ENCODE data around the gene KCTD6. TPM values are rescaled to one million over a fixed set of nuclear protein-coding genes. Genes with fewer than 3 reads are reported as not detected.
A peak's percentile ranks its signal among the peaks of the same experiment; 100 is the strongest.

Gene KCTD6
- total RNA-seq, 1 donor = 8.0 TPM

GRCh38 chr3:58518291-58518789 lies 26.4 kb downstream of the KCTD6 start:
- Histone ChIP-seq H3K36me3 (ENCODE audit: insufficient read depth, low read length) (peaks cover 16% of the 10 kb centered on the region), H3K4me3 (ENCODE audit: insufficient read depth, low read length) (no peak overlapping the region), H3K4me2 (ENCODE audit: insufficient read depth, low read length) (no peak overlapping the region), H2AFZ (ENCODE audit: low read length) (no peak overlapping the region), H4K20me1 (ENCODE audit: insufficient read depth, low read length) (no peaks in the 10 kb centered on the region), H3K4me1 (ENCODE audit: insufficient read depth, low read length) (no peaks in the 10 kb centered on the region), H3K27me3 (ENCODE audit: insufficient read depth, low read length) (no peaks in the 10 kb centered on the region), H3K27ac (ENCODE audit: low read depth, low read length) (no peak overlapping the region), H3K9me3 (ENCODE audit: low read depth, low read length) (no peaks in the 10 kb centered on the region), H3K79me2 (ENCODE audit: insufficient read depth, low read length) (no peaks in the 10 kb centered on the region)
- TF ChIP-seq CTCF (IDR thresholded peaks at IDR 0.05; ENCODE audit: extremely low read depth, low read depth, low read length) = no peak
- no peak for DNase-seq (ENCODE audit: insufficient read length, low spot score, missing footprints)

GRCh38 chr3:58519668-58520402 lies 27.9 kb downstream of the KCTD6 start:
- H3K4me3 ChIP-seq (ENCODE audit: insufficient read depth, low read length) = no peak overlapping the region
- TF ChIP-seq CTCF (IDR thresholded peaks at IDR 0.05; ENCODE audit: extremely low read depth, low read depth, low read length) = no peak
- no peak overlapping the region for H3K27ac ChIP-seq (ENCODE audit: low read depth, low read length)
- no peaks in the 10 kb centered on the region for H4K20me1 ChIP-seq (ENCODE audit: insufficient read depth, low read length)
- peaks cover 21% of the 10 kb centered on the region for H3K36me3 ChIP-seq (ENCODE audit: insufficient read depth, low read length)
- H3K27me3 ChIP-seq (ENCODE audit: insufficient read depth, low read length) = no peaks in the 10 kb centered on the region
- H3K4me2 ChIP-seq (ENCODE audit: insufficient read depth, low read length) = no peak overlapping the region
- DNase-seq (ENCODE audit: insufficient read length, low spot score, missing footprints) = no peak
- no peak overlapping the region for H2AFZ ChIP-seq (ENCODE audit: low read length)
- H3K9me3 ChIP-seq (ENCODE audit: low read depth, low read length) = no peaks in the 10 kb centered on the region
- H3K4me1 ChIP-seq (ENCODE audit: insufficient read depth, low read length) = no peaks in the 10 kb centered on the region
- H3K79me2 ChIP-seq (ENCODE audit: insufficient read depth, low read length) = no peaks in the 10 kb centered on the region

GRCh38 chr3:58520403-58521335 lies 28.8 kb downstream of the KCTD6 start:
- H4K20me1 ChIP-seq (ENCODE audit: insufficient read depth, low read length) = no peaks in the 10 kb centered on the region
- TF ChIP-seq CTCF (IDR thresholded peaks at IDR 0.05; ENCODE audit: extremely low read depth, low read depth, low read length) = no peak
- no peak overlapping the region for H2AFZ ChIP-seq (ENCODE audit: low read length)
- peaks cover 21% of the 10 kb centered on the region for H3K36me3 ChIP-seq (ENCODE audit: insufficient read depth, low read length)
- no peak overlapping the region for H3K27ac ChIP-seq (ENCODE audit: low read depth, low read length)
- H3K79me2 ChIP-seq (ENCODE audit: insufficient read depth, low read length) = no peaks in the 10 kb centered on the region
- H3K9me3 ChIP-seq (ENCODE audit: low read depth, low read length) = no peaks in the 10 kb centered on the region
- H3K4me1 ChIP-seq (ENCODE audit: insufficient read depth, low read length) = no peaks in the 10 kb centered on the region
- DNase-seq (ENCODE audit: insufficient read length, low spot score, missing footprints) = peak; percentile 41
- H3K4me2 ChIP-seq (ENCODE audit: insufficient read depth, low read length) = no peak overlapping the region
- no peak overlapping the region for H3K4me3 ChIP-seq (ENCODE audit: insufficient read depth, low read length)
- H3K27me3 ChIP-seq (ENCODE audit: insufficient read depth, low read length) = no peaks in the 10 kb centered on the region

GRCh38 chr3:58521336-58521670 lies 29.4 kb downstream of the KCTD6 start:
- Histone ChIP-seq H3K27ac (ENCODE audit: low read depth, low read length) (no peak overlapping the region), H4K20me1 (ENCODE audit: insufficient read depth, low read length) (no peaks in the 10 kb centered on the region), H2AFZ (ENCODE audit: low read length) (no peak overlapping the region), H3K27me3 (ENCODE audit: insufficient read depth, low read length) (no peaks in the 10 kb centered on the region), H3K9me3 (ENCODE audit: low read depth, low read length) (no peaks in the 10 kb centered on the region), H3K36me3 (ENCODE audit: insufficient read depth, low read length) (peaks cover 21% of the 10 kb centered on the region), H3K4me2 (ENCODE audit: insufficient read depth, low read length) (no peak overlapping the region), H3K79me2 (ENCODE audit: insufficient read depth, low read length) (no peaks in the 10 kb centered on the region), H3K4me3 (ENCODE audit: insufficient read depth, low read length) (no peak overlapping the region), H3K4me1 (ENCODE audit: insufficient read depth, low read length) (peaks cover 1% of the 10 kb centered on the region)
- TF ChIP-seq CTCF (IDR thresholded peaks at IDR 0.05; ENCODE audit: extremely low read depth, low read depth, low read length) = no peak
- DNase-seq (ENCODE audit: insufficient read length, low spot score, missing footprints) = peak; percentile 50

All from osteoblast (primary cell).